Peyer's patch (tissue), 4 donors: Measurements from ENCODE around the gene BANP.

ENCODE experiments used
- CTCF ChIP-seq, 6 experiments: fragments of 450-650 bp in 4 of 6; fragments of 200-600 bp in 2 of 6; sonication (generic) in 1 of 6; IDR thresholded peaks; one replicate each; pipeline ENCODE4 v1.5.1; 2017 to 2019; ENCODE audit warnings: antibody characterized with exemption in 6 of 6, mild to moderate bottlenecking in 3 of 6, moderate library complexity in 1 of 6
- POLR2A ChIP-seq, 2 donors: fragments of 450-650 bp; IDR thresholded peaks; one replicate each; pipeline ENCODE4 v1.5.1; 2017; ENCODE audit warnings: antibody characterized with exemption in 2 of 2, mild to moderate bottlenecking in 2 of 2, moderate library complexity in 2 of 2

- TF ChIP-seq CTCF (IDR thresholded peaks at IDR 0.05) (no peak), POLR2A (IDR thresholded peaks at IDR 0.05) (no peak)
These were observed 121.4 kb downstream of the BANP start for GRCh38 chr16:88072571-88073001.
